A172 (cell line): ENCODE results near the gene FAM177A1. TPM values are rescaled to one million over a fixed set of nuclear protein-coding genes. Genes with fewer than 3 reads are reported as not detected.
"Not testable (repeated sequence)": the region's sequence is repeated elsewhere in the genome, so short reads cannot be mapped to it uniquely, and the experiment has no call there.

Source experiments
- DNase-seq: peaks from one replicate; pipeline ENCODE4 v3.0.0-alpha.2; 2015; ENCODE audit warnings: low spot score
- total RNA-seq: library from RNA; depleted of rRNA; stranded (reverse); fragments of >200 nt; shearing (Covaris generic); gene quantifications from 2 replicates; pipeline ENCODE4 v1.2.3, GENCODE V29; 2014

FAM177A1 gene
- total RNA-seq, 1 experiment from 2014 or later = 53.3 TPM

DNA sequence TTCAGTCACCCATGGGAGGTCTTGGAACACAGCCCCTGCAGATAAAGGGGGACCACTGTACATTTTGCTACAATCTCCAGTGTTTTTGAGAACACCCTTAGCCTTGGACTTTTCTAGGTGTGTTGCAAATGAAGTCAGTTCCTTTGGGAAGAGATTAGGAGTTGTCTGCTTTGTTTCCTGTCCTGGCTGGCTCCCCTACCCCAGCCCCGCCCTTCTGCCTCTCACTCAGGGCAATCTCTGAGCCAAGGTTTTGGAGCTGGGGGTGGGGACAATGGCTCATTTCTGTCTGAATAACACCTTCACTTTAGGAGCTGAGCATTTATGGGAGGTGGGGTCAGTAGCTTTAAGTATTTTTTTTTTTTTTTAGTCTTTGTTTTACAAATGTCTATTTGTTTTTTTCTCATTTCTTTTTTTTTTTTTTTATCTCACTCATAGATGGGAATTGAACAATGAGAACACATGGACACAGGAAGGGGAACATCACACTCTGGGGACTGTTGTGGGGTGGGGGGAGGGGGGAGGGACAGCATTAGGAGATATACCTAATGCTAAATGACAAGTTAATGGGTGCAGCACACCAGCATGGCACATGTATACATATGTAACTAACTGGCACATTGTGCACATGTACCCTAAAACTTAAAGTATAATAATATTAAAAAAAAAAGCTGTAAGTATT is 15.2 kb downstream of the FAM177A1 start:
- peak; percentile 26 for DNase-seq

DNA sequence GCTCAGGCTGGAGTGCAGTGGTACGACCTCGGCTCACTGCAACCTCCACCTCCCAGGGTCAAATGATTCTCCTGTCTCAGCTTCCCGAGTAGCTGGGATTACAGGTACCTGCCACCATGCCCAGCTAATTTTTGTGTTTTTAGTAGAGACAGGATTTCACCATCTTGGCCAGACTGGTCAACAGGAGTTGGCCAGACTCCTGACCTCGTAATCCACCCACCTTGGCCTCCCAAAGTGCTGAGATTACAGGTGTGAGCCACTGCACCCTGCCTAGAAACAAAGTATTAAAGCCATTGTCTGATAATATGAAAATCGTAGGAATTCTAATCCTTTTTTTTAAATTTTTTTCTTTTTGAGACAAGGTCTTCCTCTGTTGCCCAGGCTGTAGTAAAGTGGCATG is 19.7 kb downstream of the FAM177A1 start:
- not testable (repeated sequence) for DNase-seq

DNA sequence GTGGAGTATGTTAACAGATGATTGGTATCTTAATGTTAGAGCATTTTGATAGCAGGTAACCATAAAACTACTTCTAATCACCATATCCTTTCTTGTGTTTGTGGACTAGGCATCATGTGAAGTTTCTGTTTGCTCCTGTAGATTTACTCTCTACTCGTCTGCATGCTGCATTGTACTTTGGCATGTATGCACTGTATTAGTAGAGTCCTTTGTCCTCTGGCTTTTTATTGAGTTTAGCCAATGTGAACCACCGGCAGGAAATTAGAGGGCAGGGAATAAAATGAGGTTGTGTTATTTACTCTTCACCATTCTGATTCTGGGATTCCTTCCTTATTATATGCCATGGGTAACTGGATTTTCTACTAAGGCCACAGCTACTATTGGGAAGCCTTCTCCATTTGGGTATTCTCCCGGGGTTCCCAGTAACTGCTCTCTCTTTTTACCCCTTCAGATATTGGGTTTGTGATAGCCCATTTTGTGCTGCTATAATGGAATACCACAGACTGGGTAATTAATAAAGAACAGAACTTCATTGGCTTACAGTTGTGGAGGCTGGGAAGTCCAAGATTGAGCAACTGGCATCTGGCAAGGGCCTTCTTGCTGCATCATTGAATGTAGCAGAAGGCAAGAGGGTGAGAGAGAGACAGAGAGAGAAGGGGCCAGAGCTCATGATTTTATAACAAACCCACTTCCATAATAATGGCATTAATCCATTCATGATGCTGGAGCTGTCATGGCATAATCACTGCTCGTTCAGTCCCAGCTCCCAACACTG is 22.4 kb downstream of the FAM177A1 start:
- DNase-seq = no peak

DNA sequence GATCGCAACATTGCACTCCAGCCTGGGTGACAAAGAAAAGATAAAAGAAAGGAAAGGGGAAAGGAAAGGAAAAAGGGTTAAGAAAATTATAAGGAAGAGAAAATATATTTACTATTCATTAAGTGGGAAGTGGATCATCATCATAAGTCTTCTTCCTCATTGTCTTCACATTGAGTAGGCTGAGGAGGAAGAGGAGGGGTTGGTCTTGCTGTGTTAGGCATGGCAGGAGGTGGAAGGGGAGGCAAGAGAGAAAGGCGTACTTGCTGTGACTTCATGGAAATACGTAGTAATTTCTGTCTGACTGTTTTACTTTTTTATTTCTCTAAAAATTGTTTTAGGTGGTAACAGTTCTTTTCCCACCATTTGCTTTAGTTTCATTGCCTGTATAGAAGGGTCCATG is 26.2 kb downstream of the FAM177A1 start:
- no peak for DNase-seq

DNA sequence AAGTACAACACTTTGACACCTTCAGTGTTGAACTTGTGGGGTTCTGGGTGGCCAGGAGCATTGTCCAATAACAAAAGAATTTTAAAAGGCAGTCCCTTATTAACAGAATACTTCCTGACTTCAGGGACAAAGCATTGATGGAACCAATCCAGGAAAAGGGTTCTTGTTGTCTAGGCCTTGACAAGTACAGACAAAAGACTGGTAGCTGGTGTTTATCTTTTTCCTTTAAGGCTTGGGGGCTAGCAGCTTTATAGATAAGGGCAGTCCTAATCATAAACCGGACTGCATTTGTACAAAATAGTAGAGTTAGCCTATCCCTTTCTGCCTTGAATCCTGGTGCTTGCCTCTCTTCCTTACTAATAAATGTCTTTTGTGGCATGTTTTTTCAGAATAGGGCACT is 27.4 kb downstream of the FAM177A1 start:
- DNase-seq = no peak

DNA sequence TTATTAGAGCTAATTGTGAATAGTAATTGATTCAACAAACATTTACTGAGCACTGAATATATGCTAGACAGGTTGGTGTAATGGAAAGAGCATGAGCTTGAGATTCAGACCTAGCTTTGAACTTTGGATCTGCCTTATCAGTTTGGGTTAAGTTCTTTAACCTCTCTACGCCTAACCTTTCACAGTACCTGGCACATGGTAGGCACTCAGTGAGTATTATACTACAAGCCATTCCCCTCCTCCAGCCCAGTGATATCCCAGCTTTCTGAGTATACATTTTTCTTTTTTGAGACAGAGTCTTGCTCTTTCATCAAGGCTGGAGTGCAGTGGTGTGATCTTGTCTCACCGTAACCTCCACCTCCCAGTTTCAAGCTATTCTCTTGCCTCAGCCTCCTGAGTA is 32.0 kb downstream of the FAM177A1 start:
- no peak for DNase-seq

DNA sequence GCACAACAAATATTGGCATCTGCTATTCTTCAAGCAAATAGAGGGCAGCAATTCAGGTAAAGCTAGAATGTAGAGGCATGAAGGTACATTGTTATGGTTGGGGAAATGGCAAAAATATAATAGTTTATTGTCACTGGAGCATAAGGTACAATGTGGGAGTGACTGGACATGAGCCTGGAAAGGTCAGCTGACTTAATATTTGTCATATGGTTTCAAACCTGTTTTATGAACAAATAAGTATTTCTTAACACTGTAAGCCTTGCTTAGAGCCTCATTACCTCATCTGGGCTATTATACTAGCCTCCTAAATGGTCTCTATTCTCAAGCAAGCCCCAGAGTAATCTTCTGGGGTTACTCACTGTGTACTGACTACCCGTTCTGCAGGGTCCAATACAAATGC is 33.7 kb downstream of the FAM177A1 start:
- DNase-seq = no peak

DNA sequence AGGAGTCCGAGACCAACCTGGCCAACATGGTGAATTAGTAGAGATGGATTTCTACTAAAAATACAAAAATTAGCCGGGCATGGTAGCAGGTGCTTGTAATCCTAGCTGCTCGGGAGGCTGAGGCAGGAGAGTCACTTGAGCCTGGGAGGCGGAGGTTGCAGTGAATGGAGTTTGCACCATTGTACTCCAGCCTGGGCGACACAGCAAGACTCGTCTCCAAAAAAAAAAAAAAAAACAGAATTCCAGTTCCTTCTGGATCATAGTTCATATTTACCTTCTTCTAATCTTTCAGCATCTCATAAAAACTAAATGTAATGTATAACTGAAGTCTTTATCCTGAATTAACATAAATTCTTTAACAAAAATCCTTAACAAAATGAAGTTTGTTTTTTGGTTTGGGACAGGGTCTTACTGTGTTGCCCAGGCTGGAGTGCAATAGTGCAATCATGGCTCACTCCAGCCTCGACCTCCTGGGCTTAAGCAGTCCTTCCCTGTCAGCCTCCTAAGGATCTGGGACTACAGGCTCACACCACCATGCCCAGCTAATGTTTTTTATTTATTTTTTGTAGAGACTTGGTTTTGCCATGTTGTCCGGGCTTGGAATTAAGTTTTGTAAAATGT is 37.6 kb downstream of the FAM177A1 start:
- DNase-seq = no peak

DNA sequence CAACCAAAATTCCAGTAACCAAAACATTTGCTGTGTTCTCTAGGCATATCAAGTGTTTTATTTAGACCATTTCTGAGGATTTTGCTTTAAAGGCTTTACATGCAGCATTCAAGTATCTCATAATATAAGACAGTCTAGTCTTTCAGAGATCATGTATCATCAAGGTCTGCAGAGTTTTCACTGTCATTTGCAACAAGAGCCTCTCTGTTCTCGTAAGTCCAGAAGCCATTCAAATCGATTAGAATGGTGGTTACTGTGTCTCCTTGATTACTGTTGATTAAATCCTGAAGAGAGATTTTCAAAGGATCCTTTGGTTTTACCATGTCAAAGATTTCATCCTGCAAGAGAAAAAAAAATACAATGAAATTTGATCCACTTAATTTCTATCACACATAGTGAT is 39.4 kb downstream of the FAM177A1 start:
- DNase-seq = no peak

DNA sequence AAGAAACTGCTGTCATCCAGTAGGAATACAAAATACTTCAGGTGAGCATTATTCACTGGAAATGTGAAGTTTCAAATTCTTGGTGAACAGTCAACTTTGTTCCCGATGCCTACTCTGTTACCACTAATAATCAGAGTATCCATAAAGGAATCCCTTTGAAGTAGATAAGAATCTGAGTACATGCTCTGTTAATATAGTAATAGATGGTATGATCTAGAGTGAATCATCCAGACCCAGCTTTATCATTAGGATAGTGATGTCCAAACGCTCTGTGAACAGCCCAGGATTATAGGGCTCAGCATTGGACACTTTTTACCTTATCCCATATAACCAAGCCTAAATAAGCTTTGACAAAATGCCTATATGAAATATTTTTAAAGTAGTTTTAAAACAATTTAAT is 42.4 kb downstream of the FAM177A1 start:
- DNase-seq = no peak

DNA sequence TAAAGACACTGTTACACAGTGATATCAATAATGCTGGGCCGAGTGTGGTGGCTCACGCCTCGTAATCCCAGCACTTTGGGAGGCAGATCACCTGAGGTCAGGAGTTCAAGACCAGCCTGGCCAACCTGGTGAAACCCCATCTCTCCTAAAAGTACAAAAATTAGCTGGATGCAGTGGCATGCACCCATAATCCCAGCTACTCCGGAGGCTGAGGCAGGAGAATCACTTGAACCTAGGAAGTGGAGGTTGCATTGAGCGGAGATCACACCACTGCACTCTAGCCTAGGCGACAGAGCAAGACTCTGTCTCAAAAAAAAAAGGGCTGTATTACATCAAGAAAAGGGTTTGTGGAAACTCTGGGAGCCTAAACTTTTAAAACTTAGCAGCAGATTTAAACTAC is 48.6 kb downstream of the FAM177A1 start:
- not testable (repeated sequence) for DNase-seq

DNA sequence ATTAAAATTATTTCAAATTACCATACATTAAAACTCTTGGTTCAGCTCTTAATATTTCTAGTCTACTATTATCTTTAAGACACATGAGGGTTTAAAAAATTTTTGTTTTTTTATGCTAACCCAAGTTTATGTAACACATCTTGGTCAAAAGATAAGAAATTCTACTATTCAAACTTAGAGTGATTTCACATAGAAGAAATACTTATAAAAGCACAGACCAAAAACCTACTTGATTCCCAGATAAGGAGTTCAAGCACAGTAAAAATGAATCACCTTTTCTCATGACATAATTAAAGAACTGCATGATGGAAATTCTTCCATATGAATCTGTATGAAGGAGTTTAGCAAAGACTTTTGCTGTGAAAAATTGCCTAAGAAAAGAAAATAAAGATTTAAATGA is 61.8 kb downstream of the FAM177A1 start:
- no peak for DNase-seq

DNA sequence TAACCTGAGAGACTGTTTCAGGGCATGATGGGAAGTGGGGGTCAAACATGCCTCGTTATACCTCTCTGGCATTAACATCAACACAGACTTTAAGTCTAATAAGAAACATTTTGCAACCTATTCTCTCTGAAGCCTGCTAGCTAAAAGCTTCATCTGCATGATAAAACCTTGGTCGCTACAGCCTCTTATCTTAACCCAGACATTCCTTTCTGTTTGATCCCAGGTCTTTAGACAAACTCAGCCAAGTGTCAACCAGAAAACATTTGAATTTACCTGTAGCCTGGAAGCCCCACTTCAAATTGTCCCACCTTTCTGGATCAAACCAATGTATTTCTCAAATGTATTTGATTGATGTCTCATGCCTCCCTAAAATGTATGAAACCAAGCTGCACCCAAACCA is 66.6 kb downstream of the FAM177A1 start:
- DNase-seq = no peak

DNA sequence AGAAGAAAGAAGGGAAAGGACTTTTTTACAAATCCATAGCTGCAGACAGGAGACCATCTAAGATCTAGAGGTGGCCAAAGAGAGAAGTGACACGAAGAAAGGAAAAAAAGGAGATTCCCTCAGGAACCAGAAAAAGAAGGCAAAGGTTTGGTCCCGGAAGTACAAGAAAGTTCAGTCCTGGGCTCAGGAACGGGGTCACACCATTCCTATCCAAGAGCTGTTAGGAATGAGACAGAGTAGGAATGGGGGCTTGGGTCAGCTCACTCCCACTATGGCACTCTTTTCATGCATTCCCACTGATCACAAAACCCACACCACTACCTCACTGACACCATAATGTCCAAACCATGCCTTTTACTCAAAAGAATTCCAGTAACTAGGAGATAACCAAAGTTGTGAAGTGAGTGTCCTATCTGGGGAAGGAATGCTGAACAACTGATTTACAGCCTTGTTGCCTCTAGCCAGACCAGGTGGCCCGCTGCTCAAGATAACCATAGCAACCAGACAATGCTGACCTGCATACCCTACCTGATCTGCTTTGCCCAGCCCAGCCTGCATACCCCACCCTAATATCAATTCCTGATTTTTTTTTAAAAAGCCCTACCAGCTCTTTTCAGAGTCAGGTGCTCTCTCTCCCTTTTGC is 67.4 kb downstream of the FAM177A1 start:
- no peak for DNase-seq

DNA sequence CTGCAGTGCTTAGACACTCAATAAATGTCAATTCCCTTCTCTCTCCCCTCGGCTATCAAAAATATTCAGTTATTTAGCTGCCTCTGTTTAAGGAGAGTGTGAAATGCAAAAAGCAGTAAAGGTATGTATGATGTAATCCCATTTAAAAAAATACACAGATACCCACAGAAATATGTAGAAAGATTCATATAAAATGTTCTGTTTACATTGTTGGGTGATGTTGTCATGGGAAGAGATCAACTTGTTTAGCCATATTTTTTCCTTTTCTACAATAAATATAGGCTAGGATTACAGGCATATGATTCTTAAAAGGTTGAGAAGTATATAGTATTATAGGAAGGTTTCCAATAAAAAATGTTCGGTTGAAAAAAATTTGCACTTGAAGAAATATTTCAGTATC is 68.0 kb downstream of the FAM177A1 start:
- no peak for DNase-seq

DNA sequence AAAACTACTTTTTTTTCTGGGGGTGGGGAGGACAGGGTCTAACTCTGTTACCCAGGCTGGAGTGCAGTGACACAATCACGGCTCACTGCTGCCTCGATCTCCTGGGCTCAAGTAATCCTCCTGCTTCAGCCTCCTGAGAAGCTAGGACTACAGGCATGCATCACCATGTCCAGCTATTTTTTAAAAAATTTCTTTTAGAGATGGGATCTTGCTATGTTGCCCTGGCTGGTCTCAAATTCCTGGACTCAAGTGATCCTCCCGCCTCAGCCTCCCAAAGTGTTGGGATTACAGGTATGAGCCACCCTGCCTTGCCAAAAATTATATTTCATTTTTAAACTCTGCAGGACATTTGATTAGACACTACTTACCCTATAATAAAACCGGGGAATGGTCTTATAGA is 70.2 kb downstream of the FAM177A1 start:
- DNase-seq = no peak

DNA sequence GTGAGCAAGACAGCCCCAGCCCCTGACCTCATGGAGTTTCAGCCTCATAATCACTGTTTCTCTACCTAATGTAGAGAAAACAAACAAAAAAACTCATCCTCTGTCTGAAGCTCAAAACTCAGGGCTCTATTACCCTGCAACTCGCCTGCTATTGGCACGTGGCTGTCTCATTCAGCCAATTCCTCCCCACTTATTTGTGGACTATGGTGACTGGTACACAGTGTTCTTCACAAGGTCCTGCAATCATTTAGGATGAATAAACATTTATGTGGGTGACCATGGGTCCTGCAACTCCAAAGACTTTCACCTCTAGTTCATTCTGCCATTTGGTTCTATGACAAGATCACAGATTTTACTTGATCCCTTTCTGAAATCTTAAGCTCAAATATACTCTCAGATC is 71.0 kb downstream of the FAM177A1 start:
- DNase-seq = no peak

DNA sequence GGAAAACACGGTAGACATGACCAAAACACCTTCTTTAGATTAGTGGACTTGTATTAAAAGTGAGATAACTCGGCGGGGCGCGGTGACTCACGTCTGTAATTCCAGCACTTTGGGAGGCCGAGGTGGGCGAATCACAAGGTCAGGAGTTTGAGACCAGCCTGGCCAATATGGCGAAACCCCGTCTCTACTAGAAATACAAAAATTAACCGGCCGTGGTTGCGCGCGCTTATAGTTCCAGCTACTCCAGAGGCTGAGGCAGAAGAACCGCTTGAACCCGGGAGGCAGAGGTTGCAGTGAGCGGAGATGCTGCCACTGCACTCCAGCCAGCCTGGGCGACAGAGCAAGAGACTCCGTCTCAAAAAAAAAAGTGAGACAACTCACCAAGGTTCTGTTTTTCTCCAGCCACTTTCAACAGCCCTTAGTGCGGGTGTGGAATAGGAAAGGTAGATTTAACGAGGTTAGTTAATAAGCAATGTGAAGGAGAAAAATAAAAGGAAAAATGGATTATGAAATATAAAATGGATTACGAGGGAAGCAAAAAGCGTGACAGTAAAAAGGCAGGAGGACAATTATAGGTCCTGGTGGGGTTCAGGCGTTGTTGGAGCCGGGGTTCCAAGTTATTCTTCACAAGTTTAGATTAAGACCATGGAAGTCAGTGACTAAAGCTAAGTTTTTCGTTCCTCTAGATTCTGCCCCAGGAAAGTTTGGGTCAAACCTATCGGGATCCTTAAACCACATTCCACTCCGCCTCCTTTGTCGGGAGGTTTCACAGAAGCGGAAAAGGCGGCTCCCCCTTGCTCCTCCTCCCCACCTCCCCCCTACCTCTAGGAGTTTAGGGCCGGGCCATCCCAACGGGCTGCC is 75.2 kb downstream of the FAM177A1 start:
- peak; percentile 11 for DNase-seq

DNA sequence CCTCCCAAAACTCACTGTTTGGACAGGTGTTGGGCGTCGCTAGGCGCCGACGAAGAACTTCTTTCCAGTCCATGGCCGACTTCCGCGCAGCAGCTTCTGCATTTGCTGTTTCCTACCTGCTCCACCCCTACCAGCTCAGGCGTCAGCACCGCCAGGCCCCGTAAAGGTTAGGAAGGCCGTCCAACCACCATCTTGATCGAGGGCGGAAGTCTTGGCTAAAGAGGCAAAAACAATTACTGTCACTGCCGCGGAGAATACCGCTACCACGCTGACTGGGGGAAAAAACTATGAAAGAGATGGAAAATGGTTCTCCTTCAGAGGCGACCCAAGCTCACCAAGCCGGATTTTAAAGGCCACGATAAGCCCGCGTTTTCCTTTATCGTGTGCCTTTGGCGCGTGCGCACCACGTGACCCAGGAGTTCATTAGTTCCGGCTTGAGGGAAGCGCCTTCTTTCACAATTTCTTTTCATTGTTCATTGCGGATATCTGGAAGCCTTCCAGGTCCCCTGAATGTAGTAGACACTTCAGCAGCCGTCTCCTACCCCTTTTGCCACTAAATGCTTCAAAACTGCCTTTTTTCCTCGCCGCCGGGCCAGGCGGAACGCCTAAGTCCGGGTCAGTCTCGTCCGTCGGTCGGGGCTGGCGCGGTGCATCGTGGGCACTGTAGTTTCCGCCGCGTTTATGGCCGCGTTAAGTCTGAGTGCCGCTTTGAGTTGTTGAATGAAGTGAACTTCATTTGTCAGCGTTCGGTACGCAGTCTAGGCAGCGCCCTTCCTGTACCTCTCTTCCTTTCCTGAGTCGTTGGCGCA is 76.0 kb downstream of the FAM177A1 start, which contains the start of the genes PPP2R3C and PRORP:
PPP2R3C (minus strand) TSS at position 104 of the 809 bp plus-strand sequence; CDS start at position 73, 31 bp downstream.
PRORP (plus strand) TSS at position 666 of the 809 bp plus-strand sequence. CDS start 694 bp downstream, outside the sequence.
- DNase-seq = peak; percentile 88

DNA sequence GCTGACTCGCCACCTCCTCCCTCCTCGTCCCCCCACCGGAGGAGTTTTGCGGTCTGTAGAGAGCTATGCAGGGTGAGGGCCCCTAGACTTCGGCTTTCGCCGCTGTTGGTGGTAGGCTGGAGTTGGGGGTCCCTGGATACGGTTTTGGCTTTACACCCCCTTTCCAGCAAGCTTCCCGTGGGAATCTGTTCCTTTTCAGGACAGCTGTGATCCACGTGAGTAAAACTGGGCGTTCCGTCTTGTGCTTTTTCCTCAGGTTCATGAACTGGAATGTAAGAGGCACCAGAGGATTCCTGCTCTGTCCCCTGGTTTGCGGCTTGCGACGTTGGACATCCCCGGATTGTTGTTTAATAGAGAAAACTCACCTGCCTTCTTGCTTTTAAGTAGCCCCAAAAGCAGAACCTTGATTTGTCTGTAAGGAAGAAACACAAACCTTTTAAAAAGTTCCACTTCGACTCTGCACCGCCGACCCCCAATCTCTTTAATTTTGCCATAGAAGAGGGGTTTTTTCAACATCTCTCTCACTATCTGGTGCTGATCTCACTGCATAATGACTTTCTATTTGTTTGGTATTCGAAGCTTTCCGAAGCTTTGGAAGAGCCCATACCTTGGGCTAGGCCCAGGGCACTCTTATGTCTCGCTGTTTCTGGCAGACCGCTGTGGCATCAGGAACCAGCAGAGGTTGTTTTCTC is 76.8 kb downstream of the FAM177A1 start:
- no peak for DNase-seq
